ENCODE measurements around the gene USP9X. TPM values are rescaled to one million over a fixed set of nuclear protein-coding genes. Genes with fewer than 3 reads are reported as not detected.
"Not testable (repeated sequence)": the region's sequence is repeated elsewhere in the genome, so short reads cannot be mapped to it uniquely, and the experiment has no call there.

The USP9X gene
- total RNA-seq, 1 donor from 2014 or later, result 75.3 TPM

GRCh38 chrX:41200785-41201184 is 115.5 kb downstream of the USP9X start:
- Mint-ChIP-seq H3K36me3 (ENCODE audit: insufficient read depth) (peaks cover 16% of the 10 kb centered on the region), H3K4me1 (ENCODE audit: low read depth) (no peaks in the 10 kb centered on the region), H3K9me3 (ENCODE audit: low read depth) (peaks cover 10% of the 10 kb centered on the region), H3K4me3 (ENCODE audit: low read depth) (no peak overlapping the region), H3K27ac (no peak overlapping the region), H3K27me3 (no peaks in the 10 kb centered on the region)
- DNase-seq (ENCODE audit: low spot score, unreplicated experiment), result no peak
- TF ChIP-seq CTCF (IDR thresholded peaks at IDR 0.05; ENCODE audit: unreplicated experiment), result no peak

- Mint-ChIP-seq H3K4me3 (ENCODE audit: low read depth) (no peak overlapping the region), H3K9me3 (ENCODE audit: low read depth) (peaks cover 9% of the 10 kb centered on the region), H3K36me3 (ENCODE audit: insufficient read depth) (peaks cover 21% of the 10 kb centered on the region), H3K27me3 (no peaks in the 10 kb centered on the region), H3K27ac (no peak overlapping the region), H3K4me1 (ENCODE audit: low read depth) (no peaks in the 10 kb centered on the region)
- no peak for DNase-seq (ENCODE audit: low spot score, unreplicated experiment)
- no peak for TF ChIP-seq CTCF (IDR thresholded peaks at IDR 0.05; ENCODE audit: unreplicated experiment)
Measured at GRCh38 chrX:41209853-41210252, 124.6 kb downstream of the USP9X start.

- Mint-ChIP-seq H3K4me1 (ENCODE audit: low read depth) (no peaks in the 10 kb centered on the region), H3K36me3 (ENCODE audit: insufficient read depth) (peaks cover 31% of the 10 kb centered on the region), H3K4me3 (ENCODE audit: low read depth) (no peak overlapping the region), H3K9me3 (ENCODE audit: low read depth) (peaks cover 15% of the 10 kb centered on the region), H3K27me3 (no peaks in the 10 kb centered on the region), H3K27ac (no peak overlapping the region)
- TF ChIP-seq CTCF (IDR thresholded peaks at IDR 0.05; ENCODE audit: unreplicated experiment), result no peak
- no peak for DNase-seq (ENCODE audit: low spot score, unreplicated experiment)
Measured at GRCh38 chrX:41224605-41225004, 139.4 kb downstream of the USP9X start.

GRCh38 chrX:41233988-41234387 is 148.7 kb downstream of the USP9X start:
- Mint-ChIP-seq H3K4me3 (ENCODE audit: low read depth) (no peak overlapping the region), H3K9me3 (ENCODE audit: low read depth) (peaks cover 4% of the 10 kb centered on the region), H3K27ac (no peak overlapping the region), H3K4me1 (ENCODE audit: low read depth) (peaks cover 2% of the 10 kb centered on the region), H3K36me3 (ENCODE audit: insufficient read depth) (peaks cover 13% of the 10 kb centered on the region), H3K27me3 (no peaks in the 10 kb centered on the region)
- no peak for TF ChIP-seq CTCF (IDR thresholded peaks at IDR 0.05; ENCODE audit: unreplicated experiment)
- DNase-seq (ENCODE audit: low spot score, unreplicated experiment), result no peak

GRCh38 chrX:41234471-41234870 is 149.2 kb downstream of the USP9X start:
- H3K27ac Mint-ChIP-seq; H3K27me3 Mint-ChIP-seq; H3K9me3 Mint-ChIP-seq (ENCODE audit: low read depth); H3K4me3 Mint-ChIP-seq (ENCODE audit: low read depth); DNase-seq (ENCODE audit: low spot score, unreplicated experiment); H3K4me1 Mint-ChIP-seq (ENCODE audit: low read depth): not testable (repeated sequence)
- peaks cover 12% of the 10 kb centered on the region for H3K36me3 Mint-ChIP-seq (ENCODE audit: insufficient read depth)

GRCh38 chrX:41234962-41235361 is 149.7 kb downstream of the USP9X start:
- H3K27ac Mint-ChIP-seq, result no peak overlapping the region
- H3K4me3 Mint-ChIP-seq (ENCODE audit: low read depth), result no peak overlapping the region
- peaks cover 11% of the 10 kb centered on the region for H3K36me3 Mint-ChIP-seq (ENCODE audit: insufficient read depth)
- H3K4me1 Mint-ChIP-seq (ENCODE audit: low read depth), result peaks cover 2% of the 10 kb centered on the region
- DNase-seq (ENCODE audit: low spot score, unreplicated experiment), result no peak
- no peaks in the 10 kb centered on the region for H3K27me3 Mint-ChIP-seq
- TF ChIP-seq CTCF (IDR thresholded peaks at IDR 0.05; ENCODE audit: unreplicated experiment), result no peak
- H3K9me3 Mint-ChIP-seq (ENCODE audit: low read depth), result peaks cover 4% of the 10 kb centered on the region
